H7 (cell line): ENCODE data around the gene AOPEP. TPM values are rescaled to one million over a fixed set of nuclear protein-coding genes. Genes with fewer than 3 reads are reported as not detected.
"Not testable (repeated sequence)": the region's sequence is repeated elsewhere in the genome, so short reads cannot be mapped to it uniquely, and the experiment has no call there.

Experiments
- DNase-seq: peaks from one replicate; pipeline ENCODE4 v3.0.0; 2012
- H3K27me3 ChIP-seq: 2 replicates; pipeline ENCODE4 v1.6.0; 2011; ENCODE audit warnings: mild to moderate bottlenecking, low read length; ENCODE audit not compliant: control insufficient read depth, insufficient read depth
- H3K36me3 ChIP-seq: replicated peaks from 2 replicates; pipeline ENCODE4 v1.5.1; 2011; ENCODE audit warnings: low read length; ENCODE audit not compliant: control insufficient read depth, insufficient read depth
- H3K4me3 ChIP-seq: 2 replicates; pipeline ENCODE4 v1.5.1; 2011; ENCODE audit warnings: low read depth, mild to moderate bottlenecking, control low read depth, low read length, moderate library complexity; ENCODE audit not compliant: insufficient read depth
- total RNA-seq: library from RNA; depleted of rRNA; stranded (reverse); fragments of >200 nt; shearing (Covaris generic); gene quantifications from 2 replicates; pipeline ENCODE4 v1.2.3, GENCODE V29; 2014

The AOPEP gene
- total RNA-seq, 1 experiment from 2014 or later: 12.1 TPM

- DNase-seq: no peak
- H3K4me3 ChIP-seq: no peak overlapping the region
- no peaks in the 10 kb centered on the region for H3K27me3 ChIP-seq
- no peaks in the 10 kb centered on the region for H3K36me3 ChIP-seq
Observed at GRCh38 chr9:94931036-94931633, 204.6 kb downstream of the AOPEP start.

GRCh38 chr9:94931740-94932139, 205.2 kb downstream of the AOPEP start:
- Histone ChIP-seq H3K4me3 (no peak overlapping the region), H3K27me3 (no peaks in the 10 kb centered on the region), H3K36me3 (no peaks in the 10 kb centered on the region)
- no peak for DNase-seq

- H3K4me3 ChIP-seq: no peak overlapping the region
- no peaks in the 10 kb centered on the region for H3K36me3 ChIP-seq
- DNase-seq: no peak
- H3K27me3 ChIP-seq: no peaks in the 10 kb centered on the region
Observed at GRCh38 chr9:94932652-94933510, 206.4 kb downstream of the AOPEP start.

GRCh38 chr9:94933511-94933828, 207.0 kb downstream of the AOPEP start:
- no peak for DNase-seq
- Histone ChIP-seq H3K4me3 (no peak overlapping the region), H3K36me3 (no peaks in the 10 kb centered on the region), H3K27me3 (no peaks in the 10 kb centered on the region)

GRCh38 chr9:94934816-94935328, 208.4 kb downstream of the AOPEP start:
- Histone ChIP-seq H3K4me3 (no peak overlapping the region), H3K36me3 (no peaks in the 10 kb centered on the region), H3K27me3 (no peaks in the 10 kb centered on the region)
- DNase-seq: no peak

GRCh38 chr9:94935396-94935795, 208.9 kb downstream of the AOPEP start:
- H3K36me3 ChIP-seq: no peaks in the 10 kb centered on the region
- no peak for DNase-seq
- H3K27me3 ChIP-seq: no peaks in the 10 kb centered on the region
- no peak overlapping the region for H3K4me3 ChIP-seq

- H3K4me3 ChIP-seq: no peak overlapping the region
- H3K27me3 ChIP-seq: no peaks in the 10 kb centered on the region
- DNase-seq: no peak
- no peaks in the 10 kb centered on the region for H3K36me3 ChIP-seq
Observed at GRCh38 chr9:94936419-94936818, 209.9 kb downstream of the AOPEP start.

- H3K27me3 ChIP-seq: no peaks in the 10 kb centered on the region
- H3K36me3 ChIP-seq: no peaks in the 10 kb centered on the region
- H3K4me3 ChIP-seq: no peak overlapping the region
- no peak for DNase-seq
Observed at GRCh38 chr9:94937214-94937903, 210.9 kb downstream of the AOPEP start.

GRCh38 chr9:94938384-94938783, 211.9 kb downstream of the AOPEP start:
- H3K36me3 ChIP-seq: no peaks in the 10 kb centered on the region
- no peak for DNase-seq

GRCh38 chr9:94940296-94940695, 213.8 kb downstream of the AOPEP start:
- not testable (repeated sequence) for H3K4me3 ChIP-seq, H3K27me3 ChIP-seq, DNase-seq, H3K36me3 ChIP-seq

More at GRCh38 chr9:94938384-94938783, 211.9 kb downstream of the AOPEP start:
- Histone ChIP-seq H3K27me3 (no peaks in the 10 kb centered on the region), H3K4me3 (no peak overlapping the region)

- no peaks in the 10 kb centered on the region for H3K36me3 ChIP-seq
- H3K4me3 ChIP-seq: no peak overlapping the region
- DNase-seq: no peak
Observed at GRCh38 chr9:94941211-94941875, 214.8 kb downstream of the AOPEP start.

GRCh38 chr9:94944626-94945025, 218.1 kb downstream of the AOPEP start:
- Histone ChIP-seq H3K36me3 (no peaks in the 10 kb centered on the region), H3K27me3 (no peaks in the 10 kb centered on the region), H3K4me3 (no peak overlapping the region)
- no peak for DNase-seq

More at GRCh38 chr9:94941211-94941875, 214.8 kb downstream of the AOPEP start:
- no peaks in the 10 kb centered on the region for H3K27me3 ChIP-seq

GRCh38 chr9:94945197-94946144, 219.0 kb downstream of the AOPEP start:
- Histone ChIP-seq H3K27me3 (no peaks in the 10 kb centered on the region), H3K36me3 (no peaks in the 10 kb centered on the region), H3K4me3 (no peak overlapping the region)
- DNase-seq: no peak
